Sigmoid colon (tissue), 3 donors: ENCODE results near the gene ADAMTS17.

Source experiments
- CTCF ChIP-seq, 4 experiments: fragments of 450-650 bp in 3 of 4; fragments of 200-600 bp in 1 of 4; IDR thresholded peaks; one replicate each; pipeline ENCODE4 v1.5.1; 2016 to 2019; ENCODE audit warnings: antibody characterized with exemption in 4 of 4, mild to moderate bottlenecking in 3 of 4, moderate library complexity in 2 of 4
- POLR2A ChIP-seq, 2 donors: fragments of 450-650 bp; IDR thresholded peaks; one replicate each; pipeline ENCODE4 v1.6.1; 2016; ENCODE audit warnings: antibody characterized with exemption in 2 of 2, mild to moderate bottlenecking in 2 of 2, moderate library complexity in 2 of 2

- TF ChIP-seq POLR2A (IDR thresholded peaks at IDR 0.05), result no peak
- TF ChIP-seq CTCF (IDR thresholded peaks at IDR 0.05), result no peak
Measured at GRCh38 chr15:100275641-100276040, 66.1 kb downstream of the ADAMTS17 start.
